ENCODE data around the gene ABAT. TPM values are rescaled to one million over a fixed set of nuclear protein-coding genes. Genes with fewer than 3 reads are reported as not detected.

The ABAT gene
- total and polyA plus RNA-seq, 2 experiments from 2014 or later = 4.7 to 8.0 TPM

GRCh38 chr16:8804313-8804712 lies 129.9 kb downstream of the ABAT start:
- no peak overlapping the region for H3K4me3 ChIP-seq
- WGBS, 2 experiments (ENCODE audit: low coverage in 1 of 2, low lambda C conversion rate in 2 of 2, missing lambda C conversion rate in 2 of 2) = 84 to 87% methylated on average over 6 of the region's 6 CpGs
- H3F3A ChIP-seq (ENCODE audit: insufficient read depth) = peaks cover 5% of the 10 kb centered on the region; the same call in 1 of the 2 replicates
- H3K4me2 ChIP-seq (ENCODE audit: unreplicated experiment) = no peak overlapping the region
- H3K27ac ChIP-seq = no peak overlapping the region
- peaks cover 17% of the 10 kb centered on the region for H3K4me1 ChIP-seq (ENCODE audit: insufficient read depth)
- no peaks in the 10 kb centered on the region for H3K9me3 ChIP-seq (ENCODE audit: low read depth)
- H3K27me3 ChIP-seq (replicated peaks; ENCODE audit: insufficient read depth) = no peaks in the 10 kb centered on the region
- H3K9ac ChIP-seq = no peak overlapping the region
- no peaks in the 10 kb centered on the region; the same call in 1 of the 2 replicates for H4K20me1 ChIP-seq (ENCODE audit: insufficient read depth)
- no peak overlapping the region for H2AFZ ChIP-seq
- no peaks in the 10 kb centered on the region for H3K9me2 ChIP-seq (ENCODE audit: insufficient read depth)
- no peak for DNase-seq
- H3K79me2 ChIP-seq (ENCODE audit: insufficient read depth) = peaks cover 100% of the 10 kb centered on the region
- in situ Hi-C loops (cut with MboI) = no loop called here
- peaks cover 75% of the 10 kb centered on the region for H3K36me3 ChIP-seq (ENCODE audit: low read depth)
- TF ChIP-seq EZH2phosphoT487 (IDR thresholded peaks at IDR 0.05; ENCODE audit: insufficient read depth, low read depth) (no peak), EZH2 (IDR thresholded peaks at IDR 0.05; ENCODE audit: insufficient read depth, poor library complexity, severe bottlenecking) (no peak)

DNA sequence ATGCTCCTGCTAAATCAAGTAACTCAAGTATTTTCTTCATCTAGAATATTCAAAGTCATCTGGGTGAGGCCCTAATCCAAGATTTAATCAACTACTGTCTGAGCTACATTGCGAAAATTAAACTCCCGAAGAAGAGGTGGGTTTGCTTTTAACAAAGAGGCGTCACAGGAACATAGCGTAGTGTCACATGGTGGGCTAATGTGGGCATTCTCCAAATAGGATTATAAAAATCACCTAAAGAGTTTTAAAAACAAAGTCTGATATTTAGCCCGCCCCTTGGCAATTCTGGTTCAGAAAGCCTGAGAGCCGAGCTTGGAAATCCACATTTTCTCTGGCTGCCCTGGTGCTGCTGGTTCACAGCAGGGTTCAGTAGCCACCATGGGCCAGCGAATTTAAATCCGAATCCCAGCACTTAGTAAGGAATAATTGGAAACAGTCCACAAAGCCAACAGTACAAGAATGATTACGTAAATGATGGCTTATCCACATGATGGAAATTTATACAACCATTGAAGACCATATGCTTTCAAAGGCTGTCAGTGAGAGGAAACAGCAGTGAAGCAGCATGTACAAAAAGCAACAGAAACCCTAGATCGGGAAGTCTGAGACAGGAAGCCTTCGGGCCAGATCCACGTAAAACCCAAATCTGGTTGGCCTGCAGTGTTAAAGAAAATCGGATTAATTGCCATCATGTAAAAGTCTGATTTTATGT lies 132.0 kb downstream of the ABAT start:
- H3F3A ChIP-seq (ENCODE audit: insufficient read depth) = peaks cover 17% of the 10 kb centered on the region
- no peaks in the 10 kb centered on the region for H3K9me2 ChIP-seq (ENCODE audit: insufficient read depth)
- DNase-seq = no peak
- no peak overlapping the region for H3K27ac ChIP-seq
- no peak overlapping the region for H2AFZ ChIP-seq
- no peaks in the 10 kb centered on the region; the same call in 1 of the 2 replicates for H4K20me1 ChIP-seq (ENCODE audit: insufficient read depth)
- no peak overlapping the region for H3K4me3 ChIP-seq
- peaks cover 98% of the 10 kb centered on the region for H3K79me2 ChIP-seq (ENCODE audit: insufficient read depth)
- peaks cover 90% of the 10 kb centered on the region for H3K36me3 ChIP-seq (ENCODE audit: low read depth)
- no peaks in the 10 kb centered on the region for H3K9me3 ChIP-seq (ENCODE audit: low read depth)
- TF ChIP-seq EZH2 (IDR thresholded peaks at IDR 0.05; ENCODE audit: insufficient read depth, poor library complexity, severe bottlenecking) (no peak), EZH2phosphoT487 (IDR thresholded peaks at IDR 0.05; ENCODE audit: insufficient read depth, low read depth) (no peak)
- no peaks in the 10 kb centered on the region for H3K4me1 ChIP-seq (ENCODE audit: insufficient read depth)
- in situ Hi-C loops (cut with MboI) = no loop called here
- H3K27me3 ChIP-seq (replicated peaks; ENCODE audit: insufficient read depth) = no peaks in the 10 kb centered on the region
- no peak overlapping the region for H3K4me2 ChIP-seq (ENCODE audit: unreplicated experiment)
- 66% methylated on average over 13 of the region's 13 CpGs for WGBS, 2 experiments (ENCODE audit: low coverage in 1 of 2, low lambda C conversion rate in 2 of 2, missing lambda C conversion rate in 2 of 2)
- no peak overlapping the region for H3K9ac ChIP-seq

DNA sequence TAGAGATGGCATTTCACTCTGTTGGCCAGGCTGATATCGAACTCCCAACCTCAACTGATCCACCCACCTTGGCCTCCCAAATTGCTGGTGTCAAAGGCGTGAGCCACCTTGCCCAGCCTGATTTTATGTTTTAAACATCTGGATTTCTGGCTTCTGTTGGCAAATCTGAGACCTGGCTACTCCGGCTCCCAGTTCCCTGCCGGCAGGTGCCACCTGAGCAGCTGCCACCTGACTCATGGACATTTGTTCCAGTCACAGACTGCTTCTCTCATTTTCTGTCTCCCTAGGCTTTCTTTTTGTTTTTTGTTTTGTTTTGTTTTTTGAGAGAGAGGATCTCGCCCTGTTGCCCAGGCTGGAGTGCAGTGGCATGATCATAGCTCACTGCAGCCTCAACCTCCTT lies 132.8 kb downstream of the ABAT start:
- H3K9me3 ChIP-seq (ENCODE audit: low read depth) = no peaks in the 10 kb centered on the region
- H3F3A ChIP-seq (ENCODE audit: insufficient read depth) = peaks cover 24% of the 10 kb centered on the region
- DNase-seq = no peak
- H2AFZ ChIP-seq = no peak overlapping the region
- H3K4me2 ChIP-seq (ENCODE audit: unreplicated experiment) = no peak overlapping the region
- H3K4me3 ChIP-seq = no peak overlapping the region
- H3K27me3 ChIP-seq (replicated peaks; ENCODE audit: insufficient read depth) = no peaks in the 10 kb centered on the region
- H3K4me1 ChIP-seq (ENCODE audit: insufficient read depth) = no peaks in the 10 kb centered on the region
- H4K20me1 ChIP-seq (ENCODE audit: insufficient read depth) = no peaks in the 10 kb centered on the region; the same call in 1 of the 2 replicates
- peaks cover 98% of the 10 kb centered on the region for H3K79me2 ChIP-seq (ENCODE audit: insufficient read depth)
- no peaks in the 10 kb centered on the region for H3K9me2 ChIP-seq (ENCODE audit: insufficient read depth)
- 96 to 100% methylated on average over 5 of the region's 5 CpGs for WGBS, 2 experiments (ENCODE audit: low coverage in 1 of 2, low lambda C conversion rate in 2 of 2, missing lambda C conversion rate in 2 of 2)
- no peak overlapping the region for H3K27ac ChIP-seq
- H3K36me3 ChIP-seq (ENCODE audit: low read depth) = peaks cover 90% of the 10 kb centered on the region
- no peak for TF ChIP-seq EZH2 (IDR thresholded peaks at IDR 0.05; ENCODE audit: insufficient read depth, poor library complexity, severe bottlenecking)
- TF ChIP-seq EZH2phosphoT487 (IDR thresholded peaks at IDR 0.05; ENCODE audit: insufficient read depth, low read depth) = no peak
- in situ Hi-C loops (cut with MboI) = no loop called here
- H3K9ac ChIP-seq = no peak overlapping the region

- in situ Hi-C loops (cut with MboI) = no loop called here
- no peak for DNase-seq
- 95 to 100% methylated on average over 3 of the region's 3 CpGs for WGBS, 2 experiments (ENCODE audit: low coverage in 1 of 2, low lambda C conversion rate in 2 of 2, missing lambda C conversion rate in 2 of 2)
- peaks cover 24% of the 10 kb centered on the region for H3F3A ChIP-seq (ENCODE audit: insufficient read depth)
- H3K79me2 ChIP-seq (ENCODE audit: insufficient read depth) = peaks cover 98% of the 10 kb centered on the region
- H3K9ac ChIP-seq = no peak overlapping the region
- no peak overlapping the region for H2AFZ ChIP-seq
- no peak overlapping the region for H3K27ac ChIP-seq
- no peaks in the 10 kb centered on the region for H3K27me3 ChIP-seq (replicated peaks; ENCODE audit: insufficient read depth)
- H3K4me2 ChIP-seq (ENCODE audit: unreplicated experiment) = no peak overlapping the region
- H3K9me3 ChIP-seq (ENCODE audit: low read depth) = no peaks in the 10 kb centered on the region
- H3K36me3 ChIP-seq (ENCODE audit: low read depth) = peaks cover 90% of the 10 kb centered on the region
- H3K9me2 ChIP-seq (ENCODE audit: insufficient read depth) = no peaks in the 10 kb centered on the region
- TF ChIP-seq EZH2 (IDR thresholded peaks at IDR 0.05; ENCODE audit: insufficient read depth, poor library complexity, severe bottlenecking) (no peak), EZH2phosphoT487 (IDR thresholded peaks at IDR 0.05; ENCODE audit: insufficient read depth, low read depth) (no peak)
- H3K4me3 ChIP-seq = no peak overlapping the region
- no peaks in the 10 kb centered on the region; the same call in 1 of the 2 replicates for H4K20me1 ChIP-seq (ENCODE audit: insufficient read depth)
- H3K4me1 ChIP-seq (ENCODE audit: insufficient read depth) = no peaks in the 10 kb centered on the region
Observed at GRCh38 chr16:8808009-8808408, 133.6 kb downstream of the ABAT start.
